ENCODE measurements around the gene GCNA.

GCNA gene, protein sequence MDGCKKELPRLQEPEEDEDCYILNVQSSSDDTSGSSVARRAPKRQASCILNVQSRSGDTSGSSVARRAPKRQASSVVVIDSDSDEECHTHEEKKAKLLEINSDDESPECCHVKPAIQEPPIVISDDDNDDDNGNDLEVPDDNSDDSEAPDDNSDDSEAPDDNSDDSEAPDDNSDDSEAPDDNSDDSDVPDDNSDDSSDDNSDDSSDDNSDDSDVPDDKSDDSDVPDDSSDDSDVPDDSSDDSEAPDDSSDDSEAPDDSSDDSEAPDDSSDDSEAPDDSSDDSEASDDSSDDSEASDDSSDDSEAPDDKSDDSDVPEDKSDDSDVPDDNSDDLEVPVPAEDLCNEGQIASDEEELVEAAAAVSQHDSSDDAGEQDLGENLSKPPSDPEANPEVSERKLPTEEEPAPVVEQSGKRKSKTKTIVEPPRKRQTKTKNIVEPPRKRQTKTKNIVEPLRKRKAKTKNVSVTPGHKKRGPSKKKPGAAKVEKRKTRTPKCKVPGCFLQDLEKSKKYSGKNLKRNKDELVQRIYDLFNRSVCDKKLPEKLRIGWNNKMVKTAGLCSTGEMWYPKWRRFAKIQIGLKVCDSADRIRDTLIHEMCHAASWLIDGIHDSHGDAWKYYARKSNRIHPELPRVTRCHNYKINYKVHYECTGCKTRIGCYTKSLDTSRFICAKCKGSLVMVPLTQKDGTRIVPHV

DNA sequence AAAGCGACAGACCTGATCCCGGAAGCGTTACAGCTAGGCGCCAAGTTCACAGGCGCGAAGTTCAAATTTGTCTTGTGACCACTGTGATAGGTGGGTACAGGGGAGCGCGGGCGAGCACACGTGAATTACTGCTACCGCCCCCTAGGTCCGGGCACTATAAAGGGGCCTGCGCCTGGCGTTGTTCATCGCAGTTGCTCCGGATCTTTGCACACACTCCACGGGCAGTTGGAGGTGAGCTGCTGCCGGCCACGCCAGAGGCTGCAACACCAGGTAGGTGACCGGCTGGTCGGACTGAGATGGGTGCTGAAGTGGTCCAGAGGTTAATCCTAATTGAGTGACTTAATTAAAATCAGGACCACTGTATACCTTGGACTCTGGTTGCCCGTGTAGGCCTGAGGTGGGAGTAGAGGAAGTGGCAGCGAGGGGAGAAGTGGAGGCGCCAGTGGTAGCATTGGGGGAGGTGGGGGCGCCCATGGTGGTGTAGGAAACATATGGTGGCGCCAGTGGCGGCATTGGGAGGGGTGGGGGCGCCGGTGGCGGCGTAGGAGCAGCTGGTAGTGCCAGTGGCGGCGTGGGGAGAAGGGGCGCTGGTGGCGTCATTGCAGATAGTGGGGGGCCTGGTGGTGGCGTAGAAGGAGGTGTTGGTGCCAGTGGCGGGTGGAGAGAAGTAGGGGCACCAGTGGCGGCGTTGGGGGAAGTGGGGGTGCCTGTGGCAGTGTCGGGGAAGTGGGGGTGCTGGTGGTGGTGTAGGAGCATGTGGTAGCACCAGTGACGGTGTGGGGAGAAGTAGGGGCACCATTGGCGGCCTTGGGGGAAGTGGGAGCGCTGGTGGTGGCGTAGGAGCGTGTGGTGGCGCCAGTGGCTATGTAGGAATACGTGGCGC, at the start of gene GCNA:
Gene GCNA, plus strand, starts transcription at position 185 of the 883 bp plus-strand sequence. CDS start 2,385 bp downstream, outside the sequence.
- no peak for DNase-seq

DNA sequence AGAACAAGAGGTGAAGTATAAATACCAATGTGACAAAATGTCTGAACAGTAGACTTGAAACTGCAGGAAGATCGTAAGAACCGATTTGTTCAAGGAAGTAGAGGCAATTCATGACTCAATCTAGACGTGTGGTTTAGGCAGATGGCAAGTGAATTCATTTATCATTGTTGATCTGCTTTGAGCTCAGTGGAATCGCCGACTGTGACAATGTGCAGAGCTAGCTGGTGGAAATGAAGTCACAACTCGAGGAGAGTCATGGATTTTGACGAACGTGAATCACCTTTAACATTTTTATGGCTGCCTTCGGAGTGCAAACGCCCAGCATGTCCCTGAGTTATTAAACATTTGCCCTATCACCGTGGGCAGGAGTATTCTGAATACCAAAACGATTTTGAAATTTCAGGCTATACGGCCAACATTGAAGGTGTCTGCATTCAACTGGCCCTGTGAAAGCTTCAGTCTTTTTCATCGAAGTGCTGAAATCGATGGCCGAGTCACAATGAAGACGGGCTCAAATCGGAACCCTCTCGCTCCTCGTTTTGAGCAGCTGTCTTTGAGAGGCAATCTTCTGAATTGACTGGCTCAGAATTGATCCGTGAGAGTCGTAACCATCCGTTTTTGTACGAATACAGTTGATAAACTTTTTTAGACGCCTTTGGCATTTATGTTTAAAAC, 46.0 kb upstream of the GCNA start:
- DNase-seq: peak; percentile 8

DNA sequence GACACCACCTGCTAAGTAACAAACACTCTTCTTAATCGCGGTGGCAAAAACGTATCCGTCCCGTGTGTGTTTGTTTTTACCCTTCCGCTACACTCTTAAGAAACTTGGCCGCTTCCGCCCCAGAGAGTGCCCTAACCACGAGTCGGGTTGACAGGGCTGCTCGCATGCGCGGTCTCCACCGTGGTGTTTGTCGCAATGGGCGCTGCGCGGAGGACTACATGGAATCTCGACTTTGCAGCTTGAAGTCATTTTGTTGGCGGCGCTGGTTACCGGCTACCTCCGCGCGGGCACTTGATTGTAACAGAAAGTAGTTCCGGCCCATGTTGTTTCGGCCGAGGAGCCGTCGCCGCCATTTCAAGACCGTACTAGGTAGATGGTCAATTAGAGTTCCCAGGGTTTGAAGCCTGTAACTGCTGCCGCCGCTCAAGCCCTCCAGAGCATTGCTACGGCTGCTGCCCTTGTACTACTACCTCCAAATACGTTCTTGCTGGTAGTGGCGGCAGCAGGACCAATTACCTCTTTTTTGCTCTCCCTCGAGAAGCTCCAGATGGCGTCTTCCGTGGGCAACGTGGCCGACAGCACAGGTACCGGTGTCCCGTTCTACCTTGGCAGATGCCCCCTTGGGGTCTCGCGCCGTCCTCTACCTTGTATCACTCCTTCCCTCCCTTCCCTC, 45.3 kb upstream of the GCNA start, which contains the start of gene OGT:
Gene OGT, plus strand, starts transcription at position 352 of the 673 bp plus-strand sequence. Its CDS starts 196 bp downstream, at position 548.
- peak; percentile 88 for DNase-seq

DNA sequence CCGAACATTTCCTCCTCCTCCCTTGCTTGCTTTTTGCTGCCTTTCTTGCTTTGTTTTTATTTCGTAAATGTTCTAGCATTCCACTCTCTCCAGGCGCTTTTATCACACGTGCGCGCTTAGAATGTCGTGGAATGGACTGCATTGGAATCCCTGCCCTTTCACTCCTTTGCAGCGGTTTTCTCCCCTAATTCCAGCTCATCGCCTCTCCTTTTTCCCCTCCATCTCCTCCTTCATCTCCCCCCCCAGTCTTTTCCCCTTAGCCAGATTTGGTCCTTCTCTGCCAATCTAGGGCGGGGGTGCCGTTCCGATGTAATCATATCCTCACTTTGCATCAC, 44.8 kb upstream of the GCNA start:
- DNase-seq: no peak

DNA sequence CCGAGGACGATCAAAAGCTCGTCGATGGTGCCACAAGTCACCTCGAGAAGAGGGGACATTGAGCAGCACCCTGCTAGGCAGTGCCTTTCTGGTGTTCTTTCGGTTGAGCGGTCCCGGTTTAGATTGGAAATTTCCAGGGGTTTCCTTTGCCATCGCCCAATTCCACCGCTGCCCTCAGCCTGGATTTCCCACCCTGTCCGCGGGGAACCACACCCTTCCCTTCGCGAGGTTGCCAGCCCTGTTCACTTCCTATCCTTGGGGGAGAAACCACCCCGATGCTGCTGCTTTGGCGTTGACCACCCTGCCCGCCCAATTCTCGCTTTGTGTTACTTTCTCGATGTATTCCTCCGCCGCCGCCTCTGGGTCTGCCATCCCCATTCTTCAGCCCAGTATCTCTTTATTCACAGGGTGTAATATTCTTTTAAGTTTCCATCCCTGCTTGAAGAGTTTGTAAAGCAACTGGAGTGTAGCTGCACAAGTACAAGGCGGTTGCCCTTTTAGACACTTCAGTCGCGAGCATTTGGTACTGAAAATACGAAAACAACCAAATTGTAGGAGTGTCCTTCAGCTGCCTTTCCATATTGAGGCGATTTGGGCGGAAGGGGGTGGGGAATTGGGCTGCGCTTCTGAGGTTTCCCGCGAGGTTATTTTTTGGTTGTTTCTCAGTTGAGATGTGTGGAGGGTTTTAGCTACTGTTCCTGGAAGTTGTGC, 44.2 kb upstream of the GCNA start:
- peak; percentile 60 for DNase-seq

DNA sequence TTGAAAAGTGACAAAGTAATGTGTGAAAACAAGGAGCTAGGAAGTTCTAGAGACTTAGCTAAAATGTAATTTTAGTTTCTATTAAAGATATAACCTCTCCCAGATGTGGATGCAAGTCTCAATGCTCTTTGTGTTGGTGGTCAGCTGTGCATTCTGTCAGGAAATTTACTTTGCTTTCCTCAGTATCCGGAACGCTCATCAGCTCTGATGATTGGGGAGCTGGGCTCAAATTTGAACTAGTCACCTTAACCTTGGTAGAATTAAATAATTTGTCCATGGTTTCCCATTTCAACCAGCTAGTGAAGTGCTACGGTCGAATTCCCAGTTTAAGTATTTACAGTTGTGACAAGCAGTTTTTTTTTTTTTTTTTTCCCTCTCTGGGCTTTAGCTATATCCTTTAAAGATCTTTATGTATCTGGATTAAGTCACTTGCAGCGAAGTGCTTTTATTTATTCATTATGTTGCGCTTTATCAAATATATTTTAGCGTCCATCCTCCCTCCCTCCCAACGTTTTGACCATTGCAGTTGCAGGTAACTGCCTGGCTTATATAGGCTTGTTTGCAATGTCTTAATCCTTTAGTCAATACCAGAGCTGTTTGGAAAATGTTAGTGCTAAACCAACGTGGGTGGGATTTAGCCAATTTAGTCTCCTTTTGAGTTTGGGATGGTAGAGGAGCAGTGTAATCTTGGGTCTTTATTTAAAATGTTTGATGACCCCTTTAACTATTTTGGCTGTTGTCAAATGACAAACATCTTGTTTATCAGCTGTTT, 43.3 kb upstream of the GCNA start:
- no peak for DNase-seq

DNA sequence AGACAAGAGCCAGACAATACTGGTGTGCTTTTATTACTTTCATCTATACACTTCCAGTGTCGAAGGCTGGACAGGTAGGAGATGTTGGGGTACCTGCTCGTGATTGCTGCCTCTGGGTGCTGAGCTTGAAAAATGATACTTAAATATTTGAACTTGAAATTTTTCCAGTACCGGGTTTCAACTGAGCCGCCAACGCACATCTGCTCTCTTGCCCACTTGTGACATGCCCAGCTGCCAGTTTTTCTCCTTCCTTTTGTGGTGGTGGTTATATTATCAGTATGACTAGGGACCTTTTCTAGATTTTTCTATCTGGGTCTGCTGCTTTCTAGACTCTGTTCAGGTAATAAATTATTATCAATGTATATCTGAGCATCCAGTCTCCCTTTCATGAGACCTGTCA, 42.0 kb upstream of the GCNA start:
- peak; percentile 9 for DNase-seq

DNA sequence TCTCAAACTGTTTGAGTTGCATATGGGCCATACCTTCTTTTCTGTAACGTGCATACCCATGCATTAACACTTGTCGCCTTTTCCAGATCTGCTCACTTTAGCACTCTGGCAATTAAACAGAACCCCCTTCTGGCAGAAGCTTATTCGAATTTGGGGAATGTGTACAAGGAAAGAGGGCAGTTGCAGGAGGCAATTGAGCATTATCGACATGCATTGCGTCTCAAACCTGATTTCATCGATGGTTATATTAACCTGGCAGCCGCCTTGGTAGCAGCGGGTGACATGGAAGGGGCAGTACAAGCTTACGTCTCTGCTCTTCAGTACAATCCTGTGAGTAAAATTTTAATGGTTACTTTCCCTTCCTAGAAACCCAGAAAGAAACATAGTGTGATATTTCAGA, 40.5 kb upstream of the GCNA start:
- no peak for DNase-seq

DNA sequence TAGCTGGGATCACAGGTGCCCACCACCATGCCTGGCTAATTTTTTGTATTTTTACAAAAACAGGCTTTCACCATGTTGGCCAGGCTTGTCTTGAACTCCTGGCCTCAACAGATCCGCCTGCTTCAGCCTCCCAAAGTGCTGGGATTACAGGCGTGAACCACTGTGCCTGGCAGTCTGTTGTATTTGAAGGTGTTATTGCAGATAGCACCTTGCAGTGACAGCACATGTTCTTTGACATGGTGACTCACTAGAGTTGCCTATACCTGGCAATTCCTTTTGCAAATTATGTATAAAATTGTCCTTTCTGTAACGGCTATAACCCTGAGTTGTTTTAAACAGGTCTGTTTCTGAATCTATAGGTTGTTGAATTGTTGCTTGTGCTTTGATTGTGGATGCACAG, 37.4 kb upstream of the GCNA start:
- DNase-seq: no peak

DNA sequence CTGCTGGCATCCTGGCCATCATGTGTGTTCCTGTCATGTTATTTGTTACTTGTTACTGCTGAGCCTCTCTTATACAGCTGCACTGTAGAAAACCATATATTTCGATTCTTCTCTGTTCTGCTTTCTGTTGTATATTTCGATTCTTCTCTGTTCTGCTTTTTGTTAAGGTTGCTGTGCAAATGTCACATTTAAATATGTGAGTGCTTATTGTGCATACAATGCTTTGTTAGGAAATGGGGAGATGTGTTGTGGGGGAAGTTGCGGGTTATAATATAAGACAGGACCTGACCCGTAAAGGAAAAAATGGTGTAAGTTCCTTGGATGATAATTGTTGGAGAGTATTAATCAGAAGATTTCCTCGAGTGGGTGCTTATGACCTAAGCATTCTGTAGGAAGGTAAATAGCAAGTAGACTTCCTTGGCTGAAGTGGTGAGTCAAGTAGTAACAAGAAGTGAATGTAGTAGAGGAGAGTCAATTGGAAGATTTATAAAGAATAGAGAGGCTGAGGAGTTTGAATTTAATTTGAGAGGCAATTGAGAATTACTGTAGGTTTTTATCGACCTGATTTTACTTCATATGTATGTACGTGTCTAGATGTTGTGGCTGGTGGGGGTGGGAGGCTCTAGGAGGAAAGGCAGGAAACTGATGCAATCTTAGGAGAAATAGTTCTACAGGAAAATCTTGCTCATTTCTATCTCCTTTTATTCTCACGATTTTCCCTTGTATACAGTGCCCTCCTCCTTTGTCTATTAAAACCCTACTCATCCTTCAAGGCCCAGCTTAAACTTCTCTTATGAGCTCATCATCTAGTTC, 36.8 kb upstream of the GCNA start:
- DNase-seq: no peak

DNA sequence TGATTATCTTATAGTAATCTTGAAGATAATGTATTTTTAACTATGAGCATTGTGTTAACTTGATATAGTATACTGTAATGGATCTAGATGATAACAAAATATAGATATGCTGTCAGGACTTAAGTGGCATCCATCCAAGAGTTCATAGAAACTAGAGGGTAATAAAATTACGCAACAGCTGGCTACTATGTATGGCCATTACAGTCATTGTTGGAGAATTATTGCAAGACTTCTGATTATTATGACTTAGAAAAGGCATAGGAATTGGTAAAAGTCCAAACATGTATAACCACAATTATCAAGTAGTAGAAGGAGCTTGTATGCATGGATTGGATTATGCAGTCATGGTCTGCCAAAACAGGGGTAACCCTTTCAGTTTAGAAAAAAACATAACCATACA, 35.8 kb upstream of the GCNA start:
- peak; percentile 12 for DNase-seq

DNA sequence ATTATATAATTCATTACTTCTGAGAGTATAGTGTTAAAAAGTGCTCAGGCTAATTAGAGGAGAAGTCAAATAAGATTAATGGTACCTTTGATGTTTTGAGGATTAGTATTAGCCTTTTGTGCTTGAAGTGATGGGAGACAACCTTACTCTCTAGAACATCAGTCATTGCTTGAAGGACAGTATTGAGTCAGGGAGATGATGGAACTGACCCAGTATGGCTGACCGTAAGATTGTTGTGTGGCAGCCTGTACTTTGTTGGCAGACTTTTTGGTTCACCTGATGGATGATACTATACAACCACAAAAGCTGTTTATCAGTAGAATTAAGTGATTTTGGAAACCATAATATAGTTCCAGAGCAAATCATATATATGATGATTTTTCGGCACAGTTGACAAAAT, 35.4 kb upstream of the GCNA start:
- no peak for DNase-seq

DNA sequence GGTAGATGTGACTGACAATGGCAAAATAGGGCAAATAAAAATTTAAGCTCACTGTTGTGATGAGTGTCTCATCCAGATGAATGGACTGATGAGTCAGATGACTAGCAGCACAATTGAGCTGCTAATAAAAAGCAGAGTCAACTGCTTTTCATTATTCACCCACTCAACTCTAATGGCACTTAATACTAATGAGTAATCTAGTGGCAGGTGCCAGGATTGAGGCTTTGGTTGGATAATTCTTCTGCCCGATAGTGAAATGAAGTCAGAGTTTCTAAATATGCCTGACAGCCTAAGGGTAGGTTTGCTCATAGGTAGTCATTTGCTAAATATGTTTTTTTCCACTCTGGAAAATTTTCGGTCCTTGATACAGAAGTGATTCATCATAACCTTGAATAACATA, 34.9 kb upstream of the GCNA start:
- DNase-seq: no peak

DNA sequence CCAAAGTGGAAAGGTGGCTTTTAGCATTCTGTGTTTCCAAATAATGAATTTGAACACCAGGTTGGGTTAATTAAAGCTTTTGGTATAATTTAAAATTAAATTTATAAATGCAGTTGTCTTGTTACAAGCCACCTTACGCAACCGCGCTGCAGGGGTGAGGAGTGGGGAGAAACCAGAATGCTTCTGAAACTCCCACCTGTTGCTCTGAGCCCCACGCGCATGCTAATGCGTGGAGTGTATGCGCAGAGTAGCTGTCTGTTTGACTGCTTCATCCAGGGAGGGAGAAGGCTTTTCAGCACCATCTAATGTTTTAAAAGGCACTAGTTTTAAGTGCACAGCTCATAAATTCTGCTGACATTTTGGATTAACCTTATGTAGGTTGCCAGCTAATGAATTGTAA, 32.9 kb upstream of the GCNA start:
- DNase-seq: no peak

DNA sequence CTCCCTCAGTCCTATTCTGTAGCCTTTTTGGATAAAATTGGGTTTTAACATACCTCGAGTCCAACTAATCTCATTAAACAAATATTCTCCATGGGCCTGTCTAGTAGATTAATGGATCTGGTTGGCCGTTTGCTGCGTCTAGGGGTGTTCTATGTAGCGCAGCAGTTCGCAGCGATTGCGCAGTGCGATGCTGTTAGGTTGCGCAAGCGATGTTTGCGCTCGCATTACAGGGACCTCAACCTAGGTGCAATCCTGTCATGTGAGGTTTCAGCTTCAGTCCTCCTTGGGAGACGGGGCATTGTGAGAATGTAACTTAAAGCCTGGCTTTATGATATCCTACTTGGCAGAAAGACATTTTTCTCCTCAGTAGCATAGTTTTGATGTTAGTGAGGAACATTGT, 31.4 kb upstream of the GCNA start:
- DNase-seq: no peak

DNA sequence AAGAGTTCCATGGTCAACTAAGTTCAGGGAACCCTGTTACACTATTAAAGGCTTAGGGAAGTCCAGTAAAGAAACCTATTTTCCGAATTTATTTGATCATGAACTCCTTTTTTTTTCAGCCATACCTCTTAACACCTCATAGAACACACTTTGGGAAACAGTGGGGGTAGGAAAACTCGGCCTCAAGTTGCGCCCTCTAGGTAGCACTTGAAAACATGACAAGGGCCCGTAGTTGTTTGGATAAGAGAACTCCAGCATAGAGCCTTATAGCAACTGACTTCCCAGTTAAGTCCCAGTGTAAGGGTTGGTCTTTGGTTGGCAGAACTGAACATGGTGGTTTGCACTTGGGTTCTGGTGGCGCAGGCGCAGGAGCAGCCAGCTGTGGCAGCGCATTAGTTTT, 30.9 kb upstream of the GCNA start:
- DNase-seq: no peak

DNA sequence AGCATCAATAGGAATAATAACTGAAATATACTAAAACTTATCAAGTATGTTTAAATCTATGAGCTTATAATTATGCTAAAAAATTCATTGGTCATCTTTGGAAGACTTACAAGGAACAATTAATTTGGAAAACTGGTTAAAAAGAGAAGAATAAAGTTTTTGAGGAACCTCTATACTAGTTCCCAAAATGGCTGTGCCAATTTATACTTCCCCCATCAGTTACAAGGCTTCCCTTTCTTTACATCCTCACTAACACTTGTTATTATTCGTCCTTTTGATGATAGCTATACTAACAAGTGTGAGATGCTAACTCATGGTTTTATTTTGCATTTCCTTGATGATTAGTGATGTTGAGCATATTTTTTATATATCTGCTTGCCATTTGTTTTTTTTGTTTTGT, 28.3 kb upstream of the GCNA start:
- no peak for DNase-seq

DNA sequence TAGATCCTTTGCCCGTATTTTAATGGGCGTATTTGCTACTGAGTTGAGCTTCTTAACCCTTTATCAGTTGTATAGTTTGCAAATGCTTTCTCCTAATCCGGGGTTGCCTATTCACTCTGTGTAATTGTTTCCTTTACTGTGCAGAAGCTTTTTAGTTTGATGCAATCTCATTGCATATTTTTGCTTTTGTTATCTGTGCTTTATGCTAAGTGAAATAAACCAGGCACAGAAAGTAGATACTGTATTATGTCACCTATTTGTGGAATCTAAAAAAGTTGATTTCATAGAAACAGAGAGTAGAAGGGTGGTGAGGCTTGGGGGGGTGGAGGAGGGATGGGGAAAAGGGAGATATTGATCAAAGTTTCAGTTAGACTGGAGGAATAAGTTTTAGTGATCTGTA, 27.7 kb upstream of the GCNA start:
- no peak for DNase-seq

DNA sequence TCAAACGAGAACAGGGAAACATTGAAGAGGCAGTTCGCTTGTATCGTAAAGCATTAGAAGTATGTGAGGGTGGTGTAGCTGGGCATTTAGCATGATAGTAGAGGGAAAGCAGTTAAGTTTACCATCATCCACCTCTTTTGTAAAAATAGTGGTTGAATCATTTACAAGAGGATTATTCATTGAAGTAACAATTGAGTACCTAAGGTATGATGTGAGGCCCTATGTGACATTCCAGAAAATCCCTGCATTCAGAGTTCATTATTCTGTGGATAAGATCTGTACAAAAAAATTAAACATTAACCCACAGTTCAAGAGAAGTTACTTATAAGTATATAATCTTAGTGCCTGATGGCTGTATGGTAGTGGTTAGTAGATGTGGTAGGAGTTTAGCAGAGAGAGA, 22.2 kb upstream of the GCNA start:
- DNase-seq: no peak

DNA sequence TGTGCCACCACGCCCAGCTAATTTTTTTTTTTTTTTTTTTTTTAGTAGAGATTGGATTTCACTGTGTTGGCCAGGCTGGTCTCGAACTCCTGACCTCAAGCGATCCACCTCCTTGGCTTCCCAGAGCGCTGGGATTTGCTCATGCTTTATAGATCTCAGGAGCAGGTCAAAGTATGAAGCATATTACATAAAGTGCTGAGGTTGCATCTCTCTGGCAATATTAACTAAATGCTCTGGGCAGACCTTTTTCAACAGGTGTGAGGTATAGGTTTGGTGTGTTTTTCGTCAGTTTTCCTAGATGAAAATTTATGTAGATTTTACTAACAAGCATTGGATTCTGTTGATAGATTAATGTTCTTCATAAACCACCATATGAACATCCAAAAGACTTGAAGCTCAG, 19.3 kb upstream of the GCNA start:
- no peak for DNase-seq

Data from NCI-H510A treated with DMSO at 0.1 percent for 48 hours (cell line).